Osteocyte (in vitro differentiated cells): Measurements from ENCODE around the gene DYNLT2B. TPM values are rescaled to one million over a fixed set of nuclear protein-coding genes. Genes with fewer than 3 reads are reported as not detected.
A peak's percentile ranks its signal among the peaks of the same experiment; 100 is the strongest.

Experiments
- DNase-seq: peaks from one replicate; pipeline ENCODE4 v3.0.0; 2021; ENCODE audit warnings: mixed read lengths; ENCODE audit not compliant: unreplicated experiment; ENCODE audit errors: extremely low spot score
- H3K27ac Mint-ChIP-seq: one replicate; pipeline ENCODE4 v1.8.0; 2021; ENCODE audit warnings: mild to moderate bottlenecking, mixed read lengths; ENCODE audit not compliant: unreplicated experiment
- H3K27me3 Mint-ChIP-seq: one replicate; pipeline ENCODE4 v1.8.0; 2021; ENCODE audit warnings: mixed read lengths; ENCODE audit not compliant: unreplicated experiment
- H3K36me3 Mint-ChIP-seq: one replicate; pipeline ENCODE4 v1.8.0; 2021; ENCODE audit warnings: mixed read lengths; ENCODE audit not compliant: unreplicated experiment
- H3K4me1 Mint-ChIP-seq: one replicate; pipeline ENCODE4 v1.8.0; 2021; ENCODE audit warnings: mixed read lengths; ENCODE audit not compliant: unreplicated experiment
- H3K4me3 Mint-ChIP-seq: one replicate; pipeline ENCODE4 v1.8.0; 2021; ENCODE audit warnings: mild to moderate bottlenecking, moderate library complexity, mixed read lengths; ENCODE audit not compliant: unreplicated experiment
- H3K9me3 Mint-ChIP-seq: one replicate; pipeline ENCODE4 v1.8.0; 2021; ENCODE audit warnings: mixed read lengths; ENCODE audit not compliant: unreplicated experiment
- CTCF ChIP-seq: fragments of 200-600 bp; sonication (generic); IDR thresholded peaks from 2 replicates; pipeline ENCODE4 v1.5.0; 2021; ENCODE audit warnings: antibody characterized with exemption, mild to moderate bottlenecking, moderate library complexity
- total RNA-seq: library from RNA; stranded (reverse); gene quantifications from 2 replicates; pipeline ENCODE4 v1.2.1, GENCODE V29; 2021

DYNLT2B gene
- total RNA-seq, 1 donor from 2014 or later: 19.5 TPM

GRCh38 chr3:196339493-196340254 is 21.6 kb upstream of the DYNLT2B start:
- no peaks in the 10 kb centered on the region for H3K9me3 Mint-ChIP-seq
- H3K4me1 Mint-ChIP-seq: peaks cover 23% of the 10 kb centered on the region
- no peaks in the 10 kb centered on the region for H3K36me3 Mint-ChIP-seq
- no peak for DNase-seq
- H3K4me3 Mint-ChIP-seq: no peak overlapping the region
- peak overlapping the region; percentile 45 for H3K27ac Mint-ChIP-seq
- no peak for TF ChIP-seq CTCF
- no peaks in the 10 kb centered on the region for H3K27me3 Mint-ChIP-seq

- TF ChIP-seq CTCF: no peak
- no peaks in the 10 kb centered on the region for H3K27me3 Mint-ChIP-seq
- no peak overlapping the region for H3K4me3 Mint-ChIP-seq
- H3K27ac Mint-ChIP-seq: peak overlapping the region; percentile 63
- DNase-seq: no peak
- no peaks in the 10 kb centered on the region for H3K9me3 Mint-ChIP-seq
- H3K4me1 Mint-ChIP-seq: peaks cover 23% of the 10 kb centered on the region
- no peaks in the 10 kb centered on the region for H3K36me3 Mint-ChIP-seq
Observed at GRCh38 chr3:196339044-196339443, 21.0 kb upstream of the DYNLT2B start.

GRCh38 chr3:196336319-196337145 is 18.5 kb upstream of the DYNLT2B start:
- Mint-ChIP-seq H3K27ac (no peak overlapping the region), H3K27me3 (no peaks in the 10 kb centered on the region)
- DNase-seq: no peak

GRCh38 chr3:196335503-196335948 is 17.5 kb upstream of the DYNLT2B start:
- Mint-ChIP-seq H3K4me3 (no peak overlapping the region), H3K9me3 (no peaks in the 10 kb centered on the region)

More at GRCh38 chr3:196336319-196337145, 18.5 kb upstream of the DYNLT2B start:
- Mint-ChIP-seq H3K9me3 (no peaks in the 10 kb centered on the region), H3K36me3 (no peaks in the 10 kb centered on the region), H3K4me1 (peaks cover 23% of the 10 kb centered on the region), H3K4me3 (no peak overlapping the region)
- TF ChIP-seq CTCF: no peak

More at GRCh38 chr3:196335503-196335948, 17.5 kb upstream of the DYNLT2B start:
- no peak for TF ChIP-seq CTCF
- Mint-ChIP-seq H3K4me1 (peaks cover 20% of the 10 kb centered on the region), H3K36me3 (no peaks in the 10 kb centered on the region), H3K27me3 (no peaks in the 10 kb centered on the region), H3K27ac (no peak overlapping the region)
- DNase-seq: no peak
